GM19395 (cell line): Measurements from ENCODE around the gene MICU2.
A peak's percentile ranks its signal among the peaks of the same experiment; 100 is the strongest.

Source experiments
- ATAC-seq: cut with Tn5 transposase; IDR thresholded peaks from one replicate; pipeline ENCODE4 v1.9.1; 2021; ENCODE audit warnings: mild to moderate bottlenecking, moderate library complexity; ENCODE audit not compliant: unreplicated experiment

Gene MICU2

GRCh38 chr13:21603531-21604448 lies at the start of gene MICU2:
MICU2 (minus strand) TSS chr13:21604170; CDS start chr13:21604148, 22 bp downstream.
- ATAC-seq, result peak; percentile 97

GRCh38 chr13:21641629-21642028 lies 37.7 kb upstream of the MICU2 start:
- no peak for ATAC-seq

- ATAC-seq, result no peak
Measured at GRCh38 chr13:21639561-21639960, 35.6 kb upstream of the MICU2 start.

- no peak for ATAC-seq
Measured at GRCh38 chr13:21638319-21639282, 34.6 kb upstream of the MICU2 start.

GRCh38 chr13:21637296-21637695 lies 33.3 kb upstream of the MICU2 start:
- no peak for ATAC-seq

GRCh38 chr13:21636656-21637055 lies 32.7 kb upstream of the MICU2 start:
- no peak for ATAC-seq

GRCh38 chr13:21632196-21632595 lies 28.2 kb upstream of the MICU2 start:
- no peak for ATAC-seq

- no peak for ATAC-seq
Measured at GRCh38 chr13:21625366-21625765, 21.4 kb upstream of the MICU2 start.

GRCh38 chr13:21620861-21621260 lies 16.9 kb upstream of the MICU2 start:
- no peak for ATAC-seq

- no peak for ATAC-seq
Measured at GRCh38 chr13:21619633-21620220, 15.8 kb upstream of the MICU2 start.

GRCh38 chr13:21616880-21617279 lies 12.9 kb upstream of the MICU2 start:
- no peak for ATAC-seq

GRCh38 chr13:21616205-21616866 lies 12.4 kb upstream of the MICU2 start:
- ATAC-seq, result no peak

- ATAC-seq, result no peak
Measured at GRCh38 chr13:21615427-21615826, 11.5 kb upstream of the MICU2 start.

- ATAC-seq, result no peak
Measured at GRCh38 chr13:21613791-21614190, 9.8 kb upstream of the MICU2 start.

- no peak for ATAC-seq
Measured at GRCh38 chr13:21611385-21611784, 7.4 kb upstream of the MICU2 start.

- no peak for ATAC-seq
Measured at GRCh38 chr13:21610687-21611086, 6.7 kb upstream of the MICU2 start.

- ATAC-seq, result no peak
Measured at GRCh38 chr13:21608961-21609360, 5.0 kb upstream of the MICU2 start.

GRCh38 chr13:21606796-21607195 lies 2.8 kb upstream of the MICU2 start:
- ATAC-seq, result no peak

GRCh38 chr13:21606251-21606650 lies 2.3 kb upstream of the MICU2 start:
- no peak for ATAC-seq

- no peak for ATAC-seq
Measured at GRCh38 chr13:21596722-21597121, 7.2 kb downstream of the MICU2 start.

- peak; percentile 45 for ATAC-seq
Measured at GRCh38 chr13:21595546-21595822, 8.5 kb downstream of the MICU2 start.
